Keratinocyte (primary cell): Measurements from ENCODE around the gene MYO1D.

Experiments
- EZH2 ChIP-seq: IDR thresholded peaks from one replicate; pipeline ENCODE4 v1.6.1; 2012; ENCODE audit warnings: inconsistent platforms, mild to moderate bottlenecking, low read length, moderate library complexity
- TF ChIP-seq, protein P1 (sequence below), 3 experiments: IDR thresholded peaks in 1 of 3; conservative IDR thresholded peaks in 1 of 3; optimal IDR thresholded peaks in 1 of 3; 2 replicates in 2 of 3; 3 replicates in 1 of 3; pipeline versions ENCODE3 to v1.5.1; 2011; ENCODE audit warnings: low read length in 3 of 3, mild to moderate bottlenecking in 3 of 3, moderate library complexity in 2 of 3, control low read depth in 1 of 3, inconsistent platforms in 1 of 3; ENCODE audit not compliant: insufficient read depth in 2 of 3; ENCODE audit errors: extremely low read depth in 1 of 3

DNA sequence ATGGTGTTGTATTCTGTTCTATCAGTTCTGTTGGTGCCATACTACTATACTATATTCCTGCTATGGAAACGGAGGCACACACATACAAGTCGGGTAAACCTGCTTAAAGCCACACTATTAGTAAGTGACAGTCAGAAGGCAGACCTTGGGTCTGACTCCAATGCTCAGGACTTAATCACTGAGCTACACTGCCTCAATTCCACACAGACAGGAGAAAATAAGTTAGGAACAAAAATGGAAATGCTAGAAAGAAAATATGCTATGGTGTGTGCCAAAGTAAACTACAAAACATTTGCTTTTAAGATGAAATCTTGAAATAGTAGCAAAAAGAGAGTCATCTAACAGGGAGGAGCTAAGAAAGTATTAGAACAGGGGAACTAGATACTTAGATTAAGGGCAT lies 48.1 kb downstream of the MYO1D start:
- TF ChIP-seq, protein P1, sequence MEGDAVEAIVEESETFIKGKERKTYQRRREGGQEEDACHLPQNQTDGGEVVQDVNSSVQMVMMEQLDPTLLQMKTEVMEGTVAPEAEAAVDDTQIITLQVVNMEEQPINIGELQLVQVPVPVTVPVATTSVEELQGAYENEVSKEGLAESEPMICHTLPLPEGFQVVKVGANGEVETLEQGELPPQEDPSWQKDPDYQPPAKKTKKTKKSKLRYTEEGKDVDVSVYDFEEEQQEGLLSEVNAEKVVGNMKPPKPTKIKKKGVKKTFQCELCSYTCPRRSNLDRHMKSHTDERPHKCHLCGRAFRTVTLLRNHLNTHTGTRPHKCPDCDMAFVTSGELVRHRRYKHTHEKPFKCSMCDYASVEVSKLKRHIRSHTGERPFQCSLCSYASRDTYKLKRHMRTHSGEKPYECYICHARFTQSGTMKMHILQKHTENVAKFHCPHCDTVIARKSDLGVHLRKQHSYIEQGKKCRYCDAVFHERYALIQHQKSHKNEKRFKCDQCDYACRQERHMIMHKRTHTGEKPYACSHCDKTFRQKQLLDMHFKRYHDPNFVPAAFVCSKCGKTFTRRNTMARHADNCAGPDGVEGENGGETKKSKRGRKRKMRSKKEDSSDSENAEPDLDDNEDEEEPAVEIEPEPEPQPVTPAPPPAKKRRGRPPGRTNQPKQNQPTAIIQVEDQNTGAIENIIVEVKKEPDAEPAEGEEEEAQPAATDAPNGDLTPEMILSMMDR (optimal IDR thresholded peaks at IDR 0.05 in 1 of 3, IDR thresholded peaks at IDR 0.05 in 1 of 3, conservative IDR thresholded peaks at IDR 0.05 in 1 of 3; ENCODE audit: extremely low read depth in 1 of 3, insufficient read depth in 2 of 3, low read length in 3 of 3), result no peak
- no peak for TF ChIP-seq EZH2
